SK-N-SH (cell line): Measurements from ENCODE around the gene SLC47A1. TPM values are rescaled to one million over a fixed set of nuclear protein-coding genes. Genes with fewer than 3 reads are reported as not detected.

Experiments
- CTCF ChIA-PET: fragments of 300-600, 350-600 bp; formaldehyde crosslinking; extraction: SDS; loops from one replicate; lab custom pipeline; 2021; lab: Yijun Ruan, JAX
- POLR2A ChIA-PET: fragments of 350-600 bp; sonication (Branson Sonifier 250); formaldehyde crosslinking; extraction: SDS; loops from one replicate; lab custom pipeline; 2020; ENCODE audit warnings: antibody characterized with exemption, inconsistent platforms; lab: Yijun Ruan, JAX
- DNase-seq: peaks from one replicate; pipeline ENCODE4 v3.0.0; 2012
- H2AFZ ChIP-seq: fragments of 200-600 bp; sonication (generic); 2 replicates; pipeline ENCODE4 v1.8.1; 2016; ENCODE audit warnings: antibody characterized with exemption, mild to moderate bottlenecking, low read depth
- H3F3A ChIP-seq: fragments of 200-600 bp; sonication (generic); replicated peaks from 2 replicates; pipeline ENCODE3; 2016; ENCODE audit warnings: antibody characterized with exemption, mild to moderate bottlenecking; ENCODE audit not compliant: insufficient read depth
- H3K27ac ChIP-seq, 2 experiments: fragments of 200-500 bp in 1 of 2; fragments of 200-600 bp in 1 of 2; sonication (Bioruptor generic) in 1 of 2; sonication (generic), shearing (Covaris generic) in 1 of 2; 2 replicates each; pipeline versions ENCODE4 v1.5.1 to v1.6.1; 2014 to 2016; ENCODE audit warnings: low read depth in 2 of 2, inconsistent platforms in 1 of 2, low read length in 1 of 2, mild to moderate bottlenecking in 1 of 2, mixed read lengths in 1 of 2
- H3K27me3 ChIP-seq: fragments of 200-600 bp; sonication (generic), shearing (Covaris generic); 2 replicates; pipeline ENCODE4 v1.6.1; 2016; ENCODE audit warnings: mixed run types; ENCODE audit not compliant: insufficient read depth
- H3K36me3 ChIP-seq, 2 experiments: fragments of 200-500 bp in 1 of 2; fragments of 200-600 bp in 1 of 2; sonication (Bioruptor generic) in 1 of 2; sonication (generic) in 1 of 2; replicated peaks in 1 of 2; 2 replicates each; pipeline versions ENCODE3 to v1.5.1; 2014 to 2016; ENCODE audit warnings: low read length in 1 of 2, mild to moderate bottlenecking in 1 of 2; ENCODE audit not compliant: insufficient read depth in 2 of 2, control insufficient read depth in 1 of 2
- H3K4me1 ChIP-seq, 2 experiments: fragments of 200-500 bp in 1 of 2; fragments of 200-600 bp in 1 of 2; sonication (Bioruptor generic) in 1 of 2; sonication (generic), shearing (Covaris generic) in 1 of 2; 2 replicates each; pipeline versions ENCODE4 v1.5.1 to v1.6.1; 2014 to 2016; ENCODE audit warnings: low read depth in 1 of 2, low read length in 1 of 2, mixed run types in 1 of 2; ENCODE audit not compliant: insufficient read depth in 2 of 2, control insufficient read depth in 1 of 2
- H3K4me2 ChIP-seq: fragments of 200-600 bp; sonication (generic), shearing (Covaris generic); 2 replicates; pipeline ENCODE4 v1.6.1; 2017; ENCODE audit warnings: mixed run types
- H3K4me3 ChIP-seq, 2 experiments: fragments of 200-500 bp in 1 of 2; fragments of 200-600 bp in 1 of 2; sonication (Bioruptor generic) in 1 of 2; sonication (generic), shearing (Covaris generic) in 1 of 2; 2 replicates each; pipeline versions ENCODE4 v1.5.1 to v1.8.1; 2014 to 2016; ENCODE audit warnings: low read depth in 2 of 2, inconsistent platforms in 1 of 2, low read length in 1 of 2, mild to moderate bottlenecking in 1 of 2, mixed read lengths in 1 of 2, moderate library complexity in 1 of 2
- H3K79me2 ChIP-seq: fragments of 200-600 bp; sonication (generic); 2 replicates; pipeline ENCODE4 v1.8.1; 2017; ENCODE audit warnings: mild to moderate bottlenecking; ENCODE audit not compliant: insufficient read depth
- H3K9ac ChIP-seq: fragments of 200-600 bp; sonication (generic); 2 replicates; pipeline ENCODE4 v1.6.1; 2017; ENCODE audit warnings: mixed run types
- H3K9me2 ChIP-seq: fragments of 200-600 bp; sonication (generic); 2 replicates; pipeline ENCODE4 v1.6.1; 2017; ENCODE audit warnings: mixed run types
- H3K9me3 ChIP-seq: fragments of 200-600 bp; sonication (generic); 2 replicates; pipeline ENCODE4 v1.6.1; 2017; ENCODE audit warnings: mixed run types, mild to moderate bottlenecking, moderate library complexity
- H4K20me1 ChIP-seq: fragments of 200-600 bp; sonication (generic); 2 replicates; pipeline ENCODE4 v1.6.1; 2017; ENCODE audit warnings: mild to moderate bottlenecking, mixed run types; ENCODE audit not compliant: insufficient read depth
- ELF1 ChIP-seq: IDR thresholded peaks from 2 replicates; pipeline ENCODE4 v1.4.0; 2012
- EP300 ChIP-seq, 2 experiments: IDR thresholded peaks; 2 replicates each; pipeline versions ENCODE4 v1.4.0 to v1.6.1; 2012; ENCODE audit warnings: borderline replicate concordance in 1 of 2, low read depth in 1 of 2, low read length in 1 of 2
- FOSL2 ChIP-seq: IDR thresholded peaks from 2 replicates; pipeline ENCODE4 v1.4.0; 2012; ENCODE audit warnings: low read depth, mild to moderate bottlenecking, moderate library complexity, borderline replicate concordance
- FOXM1 ChIP-seq: IDR thresholded peaks from 2 replicates; pipeline ENCODE4 v1.4.0; 2012; ENCODE audit warnings: low read depth, mild to moderate bottlenecking
- GABPA ChIP-seq: IDR thresholded peaks from 2 replicates; pipeline ENCODE4 v1.4.0; 2012; ENCODE audit warnings: low read depth, mild to moderate bottlenecking
- GATA2 ChIP-seq: sonication (generic); formaldehyde crosslinking; IDR thresholded peaks from 2 replicates; pipeline ENCODE4 v1.5.0; 2020; ENCODE audit warnings: mild to moderate bottlenecking, missing genetic modification reagents
- JUND ChIP-seq: IDR thresholded peaks from 2 replicates; pipeline ENCODE4 v1.4.0; 2012
- MEF2A ChIP-seq: IDR thresholded peaks from 2 replicates; pipeline ENCODE4 v1.4.0; 2012; ENCODE audit warnings: low read depth, borderline replicate concordance
- NFIC ChIP-seq: IDR thresholded peaks from 2 replicates; pipeline ENCODE4 v1.4.0; 2012; ENCODE audit warnings: borderline replicate concordance
- PBX3 ChIP-seq: IDR thresholded peaks from 2 replicates; pipeline ENCODE4; 2012
- SIN3A ChIP-seq: IDR thresholded peaks from 2 replicates; pipeline ENCODE4 v1.6.1; 2012; ENCODE audit warnings: low read depth, mild to moderate bottlenecking, low read length, moderate library complexity, borderline replicate concordance
- SMC3 ChIP-seq: IDR thresholded peaks from 2 replicates; pipeline ENCODE4 v1.6.1; 2012; ENCODE audit warnings: low read depth, low read length, improper control_type of control experiment
- TAF1 ChIP-seq: IDR thresholded peaks from 2 replicates; pipeline ENCODE4 v1.6.1; 2012; ENCODE audit warnings: low read depth, mild to moderate bottlenecking, low read length, moderate library complexity, borderline replicate concordance
- TEAD4 ChIP-seq: IDR thresholded peaks from 2 replicates; pipeline ENCODE4 v1.4.0; 2012; ENCODE audit warnings: mild to moderate bottlenecking, borderline replicate concordance; ENCODE audit not compliant: insufficient read depth
- USF1 ChIP-seq: IDR thresholded peaks from 2 replicates; pipeline ENCODE4 v1.4.0; 2012; ENCODE audit warnings: low read depth, borderline replicate concordance
- YY1 ChIP-seq: IDR thresholded peaks from 2 replicates; pipeline ENCODE4 v1.4.0; 2012; ENCODE audit warnings: low read depth, mild to moderate bottlenecking
- ZBTB33 ChIP-seq: IDR thresholded peaks from 2 replicates; pipeline ENCODE4 v1.4.0; 2012; ENCODE audit warnings: low read depth, borderline replicate concordance
- WGBS: methylation state at CpG from one replicate; pipeline ENCODE4 v1.1.6; 2017; ENCODE audit warnings: low lambda C conversion rate; 5-methylcytosine and 5-hydroxymethylcytosine counted together
- polyA plus RNA-seq, 3 experiments: library from polyadenylated mRNA; depleted of rRNA; stranded (reverse); fragments of >200 nt; gene quantifications; 2 replicates each; pipeline ENCODE4 v1.2.3, GENCODE V29; 2012
- TF ChIP-seq, protein P1 (sequence below): fragments of 200-600 bp; sonication (generic); IDR thresholded peaks from 2 replicates; pipeline ENCODE4 v1.6.1; 2017; ENCODE audit warnings: antibody characterized with exemption, mild to moderate bottlenecking, moderate library complexity
- TF ChIP-seq, protein P2 (sequence below): fragments of 150-350 bp; IDR thresholded peaks from 2 replicates; pipeline ENCODE4 v1.6.1; 2016; ENCODE audit warnings: mild to moderate bottlenecking, low read depth, low read length

The SLC47A1 gene
- polyA plus RNA-seq, 1 of the 3 experiments (the other 2 are of a cell fraction), result 3.5 TPM

DNA sequence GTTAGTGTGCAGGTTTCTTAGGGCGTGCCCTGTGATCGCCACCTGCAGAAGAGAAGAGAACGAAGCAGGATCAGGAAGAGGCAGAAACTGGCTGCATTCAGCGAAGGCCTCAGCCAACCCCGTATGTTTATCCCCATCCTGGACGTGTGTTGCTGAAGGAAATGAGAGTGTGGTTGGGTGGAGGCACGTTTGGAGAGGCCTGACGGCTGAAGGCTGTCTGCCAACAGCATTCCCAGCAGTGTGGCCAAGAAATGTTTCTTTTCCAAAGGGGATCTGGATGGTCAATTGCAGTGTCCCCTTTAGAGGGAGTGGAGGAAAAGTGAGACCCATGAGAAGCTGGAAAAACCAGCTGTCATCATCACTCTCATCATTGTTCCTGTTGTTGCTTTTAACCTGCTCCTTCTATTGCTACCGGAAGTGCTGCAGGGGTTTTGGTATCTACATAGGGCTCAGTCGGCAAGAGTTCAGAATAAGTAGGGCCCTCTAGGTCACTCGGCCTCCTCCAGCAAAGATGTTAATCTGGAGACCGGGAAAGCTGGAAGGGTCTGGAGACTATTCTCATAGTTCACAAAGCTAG lies 46.5 kb upstream of the SLC47A1 start:
- ChIA-PET CTCF (interaction anchor here (1.2 kb wide), 1 partner anchor 125 kb away, joined by 4 read pairs; the partner anchor contains the start of gene B9D1), POLR2A (no interaction called here)
- H3K4me2 ChIP-seq, result no peak overlapping the region
- no peak overlapping the region for H3K27ac ChIP-seq
- no peaks in the 10 kb centered on the region for H4K20me1 ChIP-seq
- TF ChIP-seq GABPA, result no peak
- no peak for TF ChIP-seq GATA2 (CRISPR knock-in tag)
- no peak for TF ChIP-seq MEF2A
- TF ChIP-seq FOSL2, result no peak
- no peak for TF ChIP-seq TAF1
- no peak for TF ChIP-seq YY1
- TF ChIP-seq, protein P1, sequence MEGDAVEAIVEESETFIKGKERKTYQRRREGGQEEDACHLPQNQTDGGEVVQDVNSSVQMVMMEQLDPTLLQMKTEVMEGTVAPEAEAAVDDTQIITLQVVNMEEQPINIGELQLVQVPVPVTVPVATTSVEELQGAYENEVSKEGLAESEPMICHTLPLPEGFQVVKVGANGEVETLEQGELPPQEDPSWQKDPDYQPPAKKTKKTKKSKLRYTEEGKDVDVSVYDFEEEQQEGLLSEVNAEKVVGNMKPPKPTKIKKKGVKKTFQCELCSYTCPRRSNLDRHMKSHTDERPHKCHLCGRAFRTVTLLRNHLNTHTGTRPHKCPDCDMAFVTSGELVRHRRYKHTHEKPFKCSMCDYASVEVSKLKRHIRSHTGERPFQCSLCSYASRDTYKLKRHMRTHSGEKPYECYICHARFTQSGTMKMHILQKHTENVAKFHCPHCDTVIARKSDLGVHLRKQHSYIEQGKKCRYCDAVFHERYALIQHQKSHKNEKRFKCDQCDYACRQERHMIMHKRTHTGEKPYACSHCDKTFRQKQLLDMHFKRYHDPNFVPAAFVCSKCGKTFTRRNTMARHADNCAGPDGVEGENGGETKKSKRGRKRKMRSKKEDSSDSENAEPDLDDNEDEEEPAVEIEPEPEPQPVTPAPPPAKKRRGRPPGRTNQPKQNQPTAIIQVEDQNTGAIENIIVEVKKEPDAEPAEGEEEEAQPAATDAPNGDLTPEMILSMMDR, result no peak
- no peak for TF ChIP-seq USF1
- TF ChIP-seq NFIC, result no peak
- no peak for TF ChIP-seq FOXM1
- TF ChIP-seq ELF1, result no peak
- no peak for TF ChIP-seq PBX3
- TF ChIP-seq JUND, result no peak
- TF ChIP-seq EP300 (IDR thresholded peaks at IDR 0.05; ENCODE audit: borderline replicate concordance in 1 of 2, low read depth in 1 of 2, low read length in 1 of 2), result no peak
- TF ChIP-seq, protein P2, sequence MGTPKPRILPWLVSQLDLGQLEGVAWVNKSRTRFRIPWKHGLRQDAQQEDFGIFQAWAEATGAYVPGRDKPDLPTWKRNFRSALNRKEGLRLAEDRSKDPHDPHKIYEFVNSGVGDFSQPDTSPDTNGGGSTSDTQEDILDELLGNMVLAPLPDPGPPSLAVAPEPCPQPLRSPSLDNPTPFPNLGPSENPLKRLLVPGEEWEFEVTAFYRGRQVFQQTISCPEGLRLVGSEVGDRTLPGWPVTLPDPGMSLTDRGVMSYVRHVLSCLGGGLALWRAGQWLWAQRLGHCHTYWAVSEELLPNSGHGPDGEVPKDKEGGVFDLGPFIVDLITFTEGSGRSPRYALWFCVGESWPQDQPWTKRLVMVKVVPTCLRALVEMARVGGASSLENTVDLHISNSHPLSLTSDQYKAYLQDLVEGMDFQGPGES, result no peak
- TF ChIP-seq SIN3A, result no peak
- TF ChIP-seq SMC3, result no peak
- no peak for TF ChIP-seq ZBTB33
- no peak for TF ChIP-seq TEAD4
- no peaks in the 10 kb centered on the region for H3F3A ChIP-seq
- no peak overlapping the region for H3K9ac ChIP-seq
- H3K9me2 ChIP-seq, result no peaks in the 10 kb centered on the region
- H3K4me1 ChIP-seq, result no peaks in the 10 kb centered on the region; a peak in 1 of 4 replicates
- H3K36me3 ChIP-seq, result no peaks in the 10 kb centered on the region
- DNase-seq, result no peak
- no peaks in the 10 kb centered on the region for H3K79me2 ChIP-seq
- no peaks in the 10 kb centered on the region for H3K27me3 ChIP-seq
- H3K4me3 ChIP-seq, result no peak overlapping the region
- no peaks in the 10 kb centered on the region for H3K9me3 ChIP-seq
- no peak overlapping the region for H2AFZ ChIP-seq
- WGBS, result 77% methylated on average over 12 of the region's 12 CpGs
